Hepatocyte (in vitro differentiated cells): Measurements from ENCODE around the gene B3GAT1.

ENCODE experiments used
- EZH2 ChIP-seq: fragments of 200-600 bp; sonication (generic); IDR thresholded peaks from 2 replicates; pipeline ENCODE4 v1.6.1; 2016; ENCODE audit warnings: antibody characterized with exemption, mild to moderate bottlenecking, borderline replicate concordance
- TF ChIP-seq, protein P1 (sequence below): fragments of 200-600 bp; sonication (generic); IDR thresholded peaks from 2 replicates; pipeline ENCODE4 v1.5.1; 2016; ENCODE audit warnings: antibody characterized with exemption, mild to moderate bottlenecking; ENCODE audit not compliant: poor library complexity

DNA sequence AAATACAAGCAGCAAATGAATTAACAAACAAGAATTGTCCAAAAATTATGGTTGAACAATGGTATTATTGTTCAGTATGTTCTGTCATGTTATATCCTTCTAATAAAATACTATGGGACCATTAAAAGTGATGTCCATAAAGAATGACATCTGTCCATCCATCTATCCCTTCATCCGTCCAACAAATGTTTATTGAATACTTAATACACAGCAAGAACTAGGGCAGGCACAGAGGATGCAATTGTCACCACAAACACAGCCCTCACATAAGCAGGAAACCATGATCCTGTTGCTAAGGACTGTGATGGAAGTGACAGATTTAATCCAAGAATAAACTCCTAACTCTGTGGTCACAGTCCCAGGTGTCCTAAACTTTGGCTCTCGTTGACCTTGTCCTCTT, 20.7 kb upstream of the B3GAT1 start:
- TF ChIP-seq EZH2, result no peak
- TF ChIP-seq, protein P1, sequence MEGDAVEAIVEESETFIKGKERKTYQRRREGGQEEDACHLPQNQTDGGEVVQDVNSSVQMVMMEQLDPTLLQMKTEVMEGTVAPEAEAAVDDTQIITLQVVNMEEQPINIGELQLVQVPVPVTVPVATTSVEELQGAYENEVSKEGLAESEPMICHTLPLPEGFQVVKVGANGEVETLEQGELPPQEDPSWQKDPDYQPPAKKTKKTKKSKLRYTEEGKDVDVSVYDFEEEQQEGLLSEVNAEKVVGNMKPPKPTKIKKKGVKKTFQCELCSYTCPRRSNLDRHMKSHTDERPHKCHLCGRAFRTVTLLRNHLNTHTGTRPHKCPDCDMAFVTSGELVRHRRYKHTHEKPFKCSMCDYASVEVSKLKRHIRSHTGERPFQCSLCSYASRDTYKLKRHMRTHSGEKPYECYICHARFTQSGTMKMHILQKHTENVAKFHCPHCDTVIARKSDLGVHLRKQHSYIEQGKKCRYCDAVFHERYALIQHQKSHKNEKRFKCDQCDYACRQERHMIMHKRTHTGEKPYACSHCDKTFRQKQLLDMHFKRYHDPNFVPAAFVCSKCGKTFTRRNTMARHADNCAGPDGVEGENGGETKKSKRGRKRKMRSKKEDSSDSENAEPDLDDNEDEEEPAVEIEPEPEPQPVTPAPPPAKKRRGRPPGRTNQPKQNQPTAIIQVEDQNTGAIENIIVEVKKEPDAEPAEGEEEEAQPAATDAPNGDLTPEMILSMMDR, result no peak
